SK-N-SH (cell line): Measurements from ENCODE around the gene ATP7B. TPM values are rescaled to one million over a fixed set of nuclear protein-coding genes. Genes with fewer than 3 reads are reported as not detected.

Experiments
- CTCF ChIA-PET: fragments of 300-600, 350-600 bp; formaldehyde crosslinking; extraction: SDS; loops from one replicate; lab custom pipeline; 2021; lab: Yijun Ruan, JAX
- POLR2A ChIA-PET: fragments of 350-600 bp; sonication (Branson Sonifier 250); formaldehyde crosslinking; extraction: SDS; loops from one replicate; lab custom pipeline; 2020; ENCODE audit warnings: antibody characterized with exemption, inconsistent platforms; lab: Yijun Ruan, JAX
- DNase-seq: peaks from one replicate; pipeline ENCODE4 v3.0.0; 2012
- H2AFZ ChIP-seq: fragments of 200-600 bp; sonication (generic); 2 replicates; pipeline ENCODE4 v1.8.1; 2016; ENCODE audit warnings: antibody characterized with exemption, mild to moderate bottlenecking, low read depth
- H3F3A ChIP-seq: fragments of 200-600 bp; sonication (generic); replicated peaks from 2 replicates; pipeline ENCODE3; 2016; ENCODE audit warnings: antibody characterized with exemption, mild to moderate bottlenecking; ENCODE audit not compliant: insufficient read depth
- H3K27ac ChIP-seq, 2 experiments: fragments of 200-500 bp in 1 of 2; fragments of 200-600 bp in 1 of 2; sonication (Bioruptor generic) in 1 of 2; sonication (generic), shearing (Covaris generic) in 1 of 2; 2 replicates each; pipeline versions ENCODE4 v1.5.1 to v1.6.1; 2014 to 2016; ENCODE audit warnings: low read depth in 2 of 2, inconsistent platforms in 1 of 2, low read length in 1 of 2, mild to moderate bottlenecking in 1 of 2, mixed read lengths in 1 of 2
- H3K27me3 ChIP-seq: fragments of 200-600 bp; sonication (generic), shearing (Covaris generic); 2 replicates; pipeline ENCODE4 v1.6.1; 2016; ENCODE audit warnings: mixed run types; ENCODE audit not compliant: insufficient read depth
- H3K36me3 ChIP-seq, 2 experiments: fragments of 200-500 bp in 1 of 2; fragments of 200-600 bp in 1 of 2; sonication (Bioruptor generic) in 1 of 2; sonication (generic) in 1 of 2; replicated peaks in 1 of 2; 2 replicates each; pipeline versions ENCODE3 to v1.5.1; 2014 to 2016; ENCODE audit warnings: low read length in 1 of 2, mild to moderate bottlenecking in 1 of 2; ENCODE audit not compliant: insufficient read depth in 2 of 2, control insufficient read depth in 1 of 2
- H3K4me1 ChIP-seq, 2 experiments: fragments of 200-500 bp in 1 of 2; fragments of 200-600 bp in 1 of 2; sonication (Bioruptor generic) in 1 of 2; sonication (generic), shearing (Covaris generic) in 1 of 2; 2 replicates each; pipeline versions ENCODE4 v1.5.1 to v1.6.1; 2014 to 2016; ENCODE audit warnings: low read depth in 1 of 2, low read length in 1 of 2, mixed run types in 1 of 2; ENCODE audit not compliant: insufficient read depth in 2 of 2, control insufficient read depth in 1 of 2
- H3K4me2 ChIP-seq: fragments of 200-600 bp; sonication (generic), shearing (Covaris generic); 2 replicates; pipeline ENCODE4 v1.6.1; 2017; ENCODE audit warnings: mixed run types
- H3K4me3 ChIP-seq, 2 experiments: fragments of 200-500 bp in 1 of 2; fragments of 200-600 bp in 1 of 2; sonication (Bioruptor generic) in 1 of 2; sonication (generic), shearing (Covaris generic) in 1 of 2; 2 replicates each; pipeline versions ENCODE4 v1.5.1 to v1.8.1; 2014 to 2016; ENCODE audit warnings: low read depth in 2 of 2, inconsistent platforms in 1 of 2, low read length in 1 of 2, mild to moderate bottlenecking in 1 of 2, mixed read lengths in 1 of 2, moderate library complexity in 1 of 2
- H3K79me2 ChIP-seq: fragments of 200-600 bp; sonication (generic); 2 replicates; pipeline ENCODE4 v1.8.1; 2017; ENCODE audit warnings: mild to moderate bottlenecking; ENCODE audit not compliant: insufficient read depth
- H3K9ac ChIP-seq: fragments of 200-600 bp; sonication (generic); 2 replicates; pipeline ENCODE4 v1.6.1; 2017; ENCODE audit warnings: mixed run types
- H3K9me2 ChIP-seq: fragments of 200-600 bp; sonication (generic); 2 replicates; pipeline ENCODE4 v1.6.1; 2017; ENCODE audit warnings: mixed run types
- H3K9me3 ChIP-seq: fragments of 200-600 bp; sonication (generic); 2 replicates; pipeline ENCODE4 v1.6.1; 2017; ENCODE audit warnings: mixed run types, mild to moderate bottlenecking, moderate library complexity
- H4K20me1 ChIP-seq: fragments of 200-600 bp; sonication (generic); 2 replicates; pipeline ENCODE4 v1.6.1; 2017; ENCODE audit warnings: mild to moderate bottlenecking, mixed run types; ENCODE audit not compliant: insufficient read depth
- CHD2 ChIP-seq: fragments of 150-350 bp; IDR thresholded peaks from 2 replicates; pipeline ENCODE4 v1.6.1; 2018; ENCODE audit warnings: low read length; ENCODE audit not compliant: partially characterized antibody
- CTCF ChIP-seq: fragments of 200-600 bp; sonication (generic); IDR thresholded peaks from 2 replicates; pipeline ENCODE4 v1.6.1; 2017; ENCODE audit warnings: antibody characterized with exemption, mild to moderate bottlenecking, moderate library complexity
- ELF1 ChIP-seq: IDR thresholded peaks from 2 replicates; pipeline ENCODE4 v1.4.0; 2012
- EZH2phosphoT487 ChIP-seq: fragments of 200-600 bp; sonication (generic); IDR thresholded peaks from 2 replicates; pipeline ENCODE4 v1.6.1; 2017; ENCODE audit warnings: low read depth, mixed run types, mild to moderate bottlenecking, antibody characterized with exemption, moderate library complexity, borderline replicate concordance
- FOXM1 ChIP-seq: IDR thresholded peaks from 2 replicates; pipeline ENCODE4 v1.4.0; 2012; ENCODE audit warnings: low read depth, mild to moderate bottlenecking
- IRF3 ChIP-seq: fragments of 150-350 bp; IDR thresholded peaks from 2 replicates; pipeline ENCODE4 v1.6.1; 2016; ENCODE audit warnings: mild to moderate bottlenecking, low read depth, low read length
- MEF2A ChIP-seq: IDR thresholded peaks from 2 replicates; pipeline ENCODE4 v1.4.0; 2012; ENCODE audit warnings: low read depth, borderline replicate concordance
- MXI1 ChIP-seq: IDR thresholded peaks from 2 replicates; pipeline ENCODE4 v1.6.1; 2012; ENCODE audit warnings: mild to moderate bottlenecking, low read depth, low read length, improper control_type of control experiment
- NFIC ChIP-seq: IDR thresholded peaks from 2 replicates; pipeline ENCODE4 v1.4.0; 2012; ENCODE audit warnings: borderline replicate concordance
- POLR2AphosphoS5 ChIP-seq: IDR thresholded peaks from 2 replicates; pipeline ENCODE4 v1.6.1; 2012; ENCODE audit warnings: low read depth, low read length
- RAD21 ChIP-seq: IDR thresholded peaks from 2 replicates; pipeline ENCODE4 v1.6.1; 2012; ENCODE audit warnings: mild to moderate bottlenecking, low read length
- RCOR1 ChIP-seq: fragments of 150-350 bp; IDR thresholded peaks from 2 replicates; pipeline ENCODE4 v1.6.1; 2017; ENCODE audit warnings: antibody characterized with exemption, low read length
- RXRA ChIP-seq: IDR thresholded peaks from 2 replicates; pipeline ENCODE4 v1.4.0; 2012; ENCODE audit warnings: low read depth, mild to moderate bottlenecking, borderline replicate concordance
- SMC3 ChIP-seq: IDR thresholded peaks from 2 replicates; pipeline ENCODE4 v1.6.1; 2012; ENCODE audit warnings: low read depth, low read length, improper control_type of control experiment
- TAF1 ChIP-seq: IDR thresholded peaks from 2 replicates; pipeline ENCODE4 v1.6.1; 2012; ENCODE audit warnings: low read depth, mild to moderate bottlenecking, low read length, moderate library complexity, borderline replicate concordance
- TCF12 ChIP-seq: IDR thresholded peaks from 2 replicates; pipeline ENCODE4 v1.4.0; 2012
- TEAD4 ChIP-seq: IDR thresholded peaks from 2 replicates; pipeline ENCODE4 v1.4.0; 2012; ENCODE audit warnings: mild to moderate bottlenecking, borderline replicate concordance; ENCODE audit not compliant: insufficient read depth
- USF2 ChIP-seq: fragments of 150-350 bp; IDR thresholded peaks from 2 replicates; pipeline ENCODE4 v1.6.1; 2017; ENCODE audit warnings: antibody characterized with exemption, low read length, low read depth, borderline replicate concordance
- WGBS: methylation state at CpG from one replicate; pipeline ENCODE4 v1.1.6; 2017; ENCODE audit warnings: low lambda C conversion rate; 5-methylcytosine and 5-hydroxymethylcytosine counted together
- polyA plus RNA-seq, 3 experiments: library from polyadenylated mRNA; depleted of rRNA; stranded (reverse); fragments of >200 nt; gene quantifications; 2 replicates each; pipeline ENCODE4 v1.2.3, GENCODE V29; 2012

Gene ATP7B
- polyA plus RNA-seq, 1 of the 3 experiments (the other 2 are of a cell fraction) = 4.4 TPM

GRCh38 chr13:51895906-51896888 lies 115.1 kb downstream of the ATP7B start:
- CTCF ChIA-PET = interaction anchor here (0.6 to 6.9 kb wide), 16 partner anchors 9 to 305 kb away, joined by 3 to 52 read pairs (median 4); partner anchors contain the start of gene NEK5
- 41% methylated on average over 8 of the region's 9 CpGs for WGBS
- no peak overlapping the region for H3K4me2 ChIP-seq

GRCh38 chr13:51894239-51894638 lies 117.0 kb downstream of the ATP7B start:
- POLR2A ChIA-PET = no interaction called here
- CTCF ChIA-PET = interaction anchor here (1.5 to 6.9 kb wide), 3 partner anchors 33 to 235 kb away, joined by 3 to 52 read pairs (median 6); partner anchors contain the start of genes CCDC70 and NEK5

More at GRCh38 chr13:51895906-51896888, 115.1 kb downstream of the ATP7B start:
- Histone ChIP-seq H3K27ac (no peak overlapping the region), H3K4me3 (no peak overlapping the region; a peak in 1 of 4 replicates), H3K79me2 (no peaks in the 10 kb centered on the region), H3K9ac (no peak overlapping the region), H3F3A (no peaks in the 10 kb centered on the region), H3K4me1 (peaks cover 0 to 18% of the 10 kb centered on the region in 2 experiments; a peak in 1 of 4 replicates), H2AFZ (no peak overlapping the region), H3K36me3 (no peaks in the 10 kb centered on the region), H3K27me3 (no peaks in the 10 kb centered on the region), H4K20me1 (no peaks in the 10 kb centered on the region), H3K9me3 (no peaks in the 10 kb centered on the region), H3K9me2 (no peaks in the 10 kb centered on the region)
- peak; percentile 62 for DNase-seq
- peak; percentile 74 for TF ChIP-seq RAD21
- TF ChIP-seq FOXM1 = no peak
- no peak for TF ChIP-seq TEAD4
- TF ChIP-seq ELF1 = no peak
- TF ChIP-seq MEF2A = no peak
- TF ChIP-seq TAF1 = no peak
- TF ChIP-seq SMC3 = peak; percentile 76
- no peak for TF ChIP-seq MXI1
- TF ChIP-seq CTCF = peak; percentile 79
- POLR2A ChIA-PET = no interaction called here

More at GRCh38 chr13:51894239-51894638, 117.0 kb downstream of the ATP7B start:
- no peak for DNase-seq
- no peak overlapping the region for H3K9ac ChIP-seq
- TF ChIP-seq CHD2 (no peak), RXRA (no peak), IRF3 (no peak), USF2 (no peak), EZH2phosphoT487 (no peak), POLR2AphosphoS5 (no peak), RCOR1 (no peak), NFIC (no peak), TCF12 (no peak)
- TF ChIP-seq, all 33 proteins: peak for 0
- Histone ChIP-seq H3K79me2 (no peaks in the 10 kb centered on the region), H2AFZ (no peak overlapping the region), H3K9me2 (no peaks in the 10 kb centered on the region), H3K4me1 (peaks cover 0 to 20% of the 10 kb centered on the region in 2 experiments; a peak in 1 of 4 replicates), H3K36me3 (no peaks in the 10 kb centered on the region), H4K20me1 (no peaks in the 10 kb centered on the region), H3K27me3 (no peaks in the 10 kb centered on the region), H3K4me2 (no peak overlapping the region), H3K4me3 (no peak overlapping the region), H3K27ac (no peak overlapping the region), H3K9me3 (no peaks in the 10 kb centered on the region), H3F3A (no peaks in the 10 kb centered on the region)
- 90% methylated on average over 4 of the region's 4 CpGs for WGBS
